ENCODE data around the gene NUDCD2. TPM values are rescaled to one million over a fixed set of nuclear protein-coding genes. Genes with fewer than 3 reads are reported as not detected.

Gene NUDCD2
- total and polyA plus RNA-seq, 2 donors from 2014 or later = 23.1 to 24.3 TPM

DNA sequence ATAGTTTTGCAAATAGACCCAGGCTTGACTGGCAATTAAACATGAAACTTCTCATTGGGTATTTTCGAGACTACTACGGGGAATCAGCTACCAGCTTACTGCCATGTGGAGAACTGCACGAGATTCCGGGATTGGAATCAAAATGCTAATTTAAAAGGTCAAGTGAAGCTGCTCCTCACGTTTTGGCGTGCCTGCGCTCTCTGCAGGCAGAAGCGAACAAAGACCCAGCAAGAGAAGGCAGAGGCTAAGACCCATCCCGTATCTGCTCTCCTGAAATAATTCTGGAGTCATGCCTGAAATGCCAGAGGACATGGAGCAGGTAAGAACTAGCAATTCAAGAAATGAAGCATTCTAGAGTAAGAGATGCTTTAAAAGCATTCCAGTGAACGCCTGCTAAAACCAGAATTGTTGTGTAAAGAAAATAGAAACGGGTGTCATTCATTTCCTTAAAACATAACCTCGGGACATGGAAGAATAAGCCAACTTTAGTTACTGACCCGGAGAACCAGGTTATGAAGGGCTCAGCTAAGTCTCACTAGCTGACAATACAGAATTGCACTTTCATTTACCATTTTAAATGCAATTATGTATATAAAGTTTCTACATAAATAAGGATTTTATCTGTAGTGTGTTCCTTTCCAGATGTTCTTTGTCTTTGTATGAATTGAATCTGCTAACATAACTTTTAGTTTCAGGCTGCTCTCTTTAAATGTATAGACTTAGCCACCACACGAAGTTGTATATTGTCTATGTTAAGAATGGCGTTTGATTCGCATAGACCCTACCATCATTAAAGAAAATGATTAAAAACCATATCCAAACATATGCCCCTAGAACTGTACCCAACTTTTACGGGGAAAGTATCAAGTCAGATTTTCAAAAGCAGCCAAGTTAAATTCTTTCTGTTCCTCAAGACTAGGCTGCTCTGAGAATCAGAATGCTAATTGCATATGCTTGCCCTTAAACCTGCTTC lies 43.5 kb upstream of the NUDCD2 start:
- peak; percentile 79 to 92 (median 83) for DNase-seq
- intact Hi-C loops (cut with DNase I) = no loop called here
- TF ChIP-seq, protein P1, sequence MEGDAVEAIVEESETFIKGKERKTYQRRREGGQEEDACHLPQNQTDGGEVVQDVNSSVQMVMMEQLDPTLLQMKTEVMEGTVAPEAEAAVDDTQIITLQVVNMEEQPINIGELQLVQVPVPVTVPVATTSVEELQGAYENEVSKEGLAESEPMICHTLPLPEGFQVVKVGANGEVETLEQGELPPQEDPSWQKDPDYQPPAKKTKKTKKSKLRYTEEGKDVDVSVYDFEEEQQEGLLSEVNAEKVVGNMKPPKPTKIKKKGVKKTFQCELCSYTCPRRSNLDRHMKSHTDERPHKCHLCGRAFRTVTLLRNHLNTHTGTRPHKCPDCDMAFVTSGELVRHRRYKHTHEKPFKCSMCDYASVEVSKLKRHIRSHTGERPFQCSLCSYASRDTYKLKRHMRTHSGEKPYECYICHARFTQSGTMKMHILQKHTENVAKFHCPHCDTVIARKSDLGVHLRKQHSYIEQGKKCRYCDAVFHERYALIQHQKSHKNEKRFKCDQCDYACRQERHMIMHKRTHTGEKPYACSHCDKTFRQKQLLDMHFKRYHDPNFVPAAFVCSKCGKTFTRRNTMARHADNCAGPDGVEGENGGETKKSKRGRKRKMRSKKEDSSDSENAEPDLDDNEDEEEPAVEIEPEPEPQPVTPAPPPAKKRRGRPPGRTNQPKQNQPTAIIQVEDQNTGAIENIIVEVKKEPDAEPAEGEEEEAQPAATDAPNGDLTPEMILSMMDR (IDR thresholded peaks at IDR 0.05; ENCODE audit: borderline replicate concordance, extremely low read depth, insufficient read depth) = peak; percentile 32
- Histone ChIP-seq H3K9ac (ENCODE audit: low read length in 3 of 3) (peak overlapping the region; percentile 66 to 87 (median 72)), H3K4me1 (ENCODE audit: control insufficient read depth in 2 of 3, insufficient read depth in 2 of 3, low read depth in 1 of 3, low read length in 3 of 3) (peaks cover 0 to 11% (median 3%) of the 10 kb centered on the region in 3 donors), H3K9me3 (ENCODE audit: control insufficient read depth in 2 of 3, insufficient read depth in 1 of 3, low read length in 3 of 3) (no peaks in the 10 kb centered on the region), H3K27me3 (ENCODE audit: control insufficient read depth, insufficient read depth, low read length) (no peaks in the 10 kb centered on the region), H3K27ac (ENCODE audit: low read depth in 2 of 2, low read length in 2 of 2) (peak overlapping the region; percentile 94 to 98), H3K36me3 (ENCODE audit: control insufficient read depth in 2 of 3, insufficient read depth in 3 of 3, low read length in 3 of 3) (peaks cover 0 to 5% (median 0%) of the 10 kb centered on the region in 3 donors), H3K4me3 (ENCODE audit: low read length in 3 of 3) (peak overlapping the region; percentile 82 to 97 (median 84))
- no peak for FAIRE-seq

DNA sequence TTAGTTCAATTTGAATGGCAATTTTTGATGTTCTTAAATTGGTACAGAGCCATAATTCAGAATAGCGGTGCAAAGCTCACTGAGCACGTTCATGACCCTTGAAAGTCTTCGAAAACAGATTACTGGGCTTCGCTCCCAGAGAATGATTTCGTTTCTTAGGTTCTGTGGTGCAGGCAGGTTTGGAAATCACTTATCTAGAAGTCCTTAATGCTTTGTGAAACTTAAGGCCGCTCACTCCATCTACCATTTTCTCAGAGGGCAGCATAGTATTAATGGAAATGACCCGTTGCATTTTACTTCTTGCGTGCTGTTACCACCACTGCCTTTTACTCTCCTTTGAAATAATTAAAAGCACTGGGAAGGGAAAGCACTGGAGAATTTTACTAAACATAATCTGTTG lies 42.6 kb upstream of the NUDCD2 start:
- H3K9me3 ChIP-seq (ENCODE audit: control insufficient read depth in 2 of 3, insufficient read depth in 1 of 3, low read length in 3 of 3) = no peaks in the 10 kb centered on the region
- peak overlapping the region; percentile 82 to 97 (median 84) for H3K4me3 ChIP-seq (ENCODE audit: low read length in 3 of 3)
- peak overlapping the region; percentile 94 to 98 for H3K27ac ChIP-seq (ENCODE audit: low read depth in 2 of 2, low read length in 2 of 2)
- no peak for FAIRE-seq
- H3K9ac ChIP-seq (ENCODE audit: low read length in 3 of 3) = peak overlapping the region in 2 of 3 donors; percentile 66 to 87
- H3K4me1 ChIP-seq (ENCODE audit: control insufficient read depth in 2 of 3, insufficient read depth in 2 of 3, low read depth in 1 of 3, low read length in 3 of 3) = peaks cover 0 to 7% (median 0%) of the 10 kb centered on the region in 3 donors
- TF ChIP-seq, protein P1 (IDR thresholded peaks at IDR 0.05; ENCODE audit: borderline replicate concordance, extremely low read depth, insufficient read depth) = no peak
- H3K36me3 ChIP-seq (ENCODE audit: control insufficient read depth in 2 of 3, insufficient read depth in 3 of 3, low read length in 3 of 3) = peaks cover 0 to 5% (median 0%) of the 10 kb centered on the region in 3 donors
- DNase-seq = peak in 1 of 5 donors; percentile 13
- intact Hi-C loops (cut with DNase I) = no loop called here
- H3K27me3 ChIP-seq (ENCODE audit: control insufficient read depth, insufficient read depth, low read length) = no peaks in the 10 kb centered on the region

DNA sequence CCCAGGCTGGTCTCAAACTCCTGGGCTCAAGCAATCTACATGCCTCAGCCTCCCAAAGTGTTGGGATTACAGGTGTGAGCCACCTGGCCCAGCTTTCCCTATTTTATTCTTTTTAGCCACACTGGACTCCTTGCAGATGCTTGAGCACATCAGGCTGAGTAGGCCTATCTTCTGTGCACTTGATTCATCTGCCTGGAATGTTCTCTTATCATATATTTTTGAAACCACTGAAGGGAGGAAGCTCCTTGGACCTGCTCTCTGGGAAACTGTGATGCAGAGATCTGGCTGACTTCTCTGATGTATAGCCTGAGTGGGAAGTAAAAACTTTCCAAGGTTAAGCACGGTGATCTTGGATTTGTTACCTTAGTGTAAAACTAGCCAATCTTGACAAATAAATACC lies 39.0 kb upstream of the NUDCD2 start:
- no peak for FAIRE-seq
- TF ChIP-seq, protein P1 (IDR thresholded peaks at IDR 0.05; ENCODE audit: borderline replicate concordance, extremely low read depth, insufficient read depth) = no peak
- H3K4me3 ChIP-seq (ENCODE audit: low read length in 3 of 3) = no peak overlapping the region

More for the DNA sequence above, 39.0 kb upstream of the NUDCD2 start:
- no peaks in the 10 kb centered on the region for H3K27me3 ChIP-seq (ENCODE audit: control insufficient read depth, insufficient read depth, low read length)
- peaks cover 0 to 6% (median 0%) of the 10 kb centered on the region in 3 donors for H3K9me3 ChIP-seq (ENCODE audit: control insufficient read depth in 2 of 3, insufficient read depth in 1 of 3, low read length in 3 of 3)
- H3K27ac ChIP-seq (ENCODE audit: low read depth in 2 of 2, low read length in 2 of 2) = no peak overlapping the region
- no peaks in the 10 kb centered on the region for H3K36me3 ChIP-seq (ENCODE audit: control insufficient read depth in 2 of 3, insufficient read depth in 3 of 3, low read length in 3 of 3)
- H3K9ac ChIP-seq (ENCODE audit: low read length in 3 of 3) = no peak overlapping the region
- intact Hi-C loops (cut with DNase I) = no loop called here
- H3K4me1 ChIP-seq (ENCODE audit: control insufficient read depth in 2 of 3, insufficient read depth in 2 of 3, low read depth in 1 of 3, low read length in 3 of 3) = no peaks in the 10 kb centered on the region
- no peak for DNase-seq
